Colonic mucosa (tissue), 4 donors: ENCODE data around the gene AASDH. TPM values are rescaled to one million over a fixed set of nuclear protein-coding genes. Genes with fewer than 3 reads are reported as not detected.
A peak's percentile ranks its signal among the peaks of the same experiment; 100 is the strongest.

Experiments
- DNase-seq: peaks from one replicate; pipeline ENCODE4 v3.0.0-alpha.2; 2020
- H3K27ac ChIP-seq: fragments of 200-600 bp; one replicate; pipeline ENCODE4 v1.8.0; 2021
- H3K27me3 ChIP-seq: fragments of 200-600 bp; one replicate; pipeline ENCODE4 v1.8.0; 2021
- H3K36me3 ChIP-seq: fragments of 200-600 bp; one replicate; pipeline ENCODE4 v1.8.0; 2021
- H3K4me1 ChIP-seq: fragments of 200-600 bp; one replicate; pipeline ENCODE4 v1.8.0; 2021; ENCODE audit warnings: mild to moderate bottlenecking
- H3K4me3 ChIP-seq: fragments of 200-600 bp; one replicate; pipeline ENCODE4 v1.8.0; 2021
- H3K9ac ChIP-seq, 2 donors: one replicate each; pipeline ENCODE4 v1.7.0; 2013; ENCODE audit warnings: control low read depth in 2 of 2, low read depth in 2 of 2, low read length in 2 of 2
- H3K9me3 ChIP-seq: fragments of 200-600 bp; one replicate; pipeline ENCODE4 v1.8.0; 2021
- CTCF ChIP-seq: fragments of 200-600 bp; IDR thresholded peaks from one replicate; pipeline ENCODE4 v1.8.0; 2022; ENCODE audit warnings: antibody characterized with exemption, mild to moderate bottlenecking
- intact Hi-C: fragments of 100-400 bp; cut with DNase I; formaldehyde crosslinking; loops from one replicate; pipeline ENCODE4 v1.14.1; 2022
- total RNA-seq, 2 donors: library from RNA; stranded (reverse); fragmentation: NEBNext Ultra II Directional in 1 of 2; extraction: Animal tissue kit (Norgen Biotek cat#: 25700) in 1 of 2; gene quantifications; one replicate each; pipeline ENCODE4 v1.2.1, GENCODE V29; 2021
- donor health status: healthy.
- donor health status: DM: no; HTN: no; CAD: no.
- donor health status: DM: no; HTN: no; CAD: no.

Gene AASDH
- total RNA-seq, 2 donors from 2014 or later = 7.4 to 7.8 TPM

DNA sequence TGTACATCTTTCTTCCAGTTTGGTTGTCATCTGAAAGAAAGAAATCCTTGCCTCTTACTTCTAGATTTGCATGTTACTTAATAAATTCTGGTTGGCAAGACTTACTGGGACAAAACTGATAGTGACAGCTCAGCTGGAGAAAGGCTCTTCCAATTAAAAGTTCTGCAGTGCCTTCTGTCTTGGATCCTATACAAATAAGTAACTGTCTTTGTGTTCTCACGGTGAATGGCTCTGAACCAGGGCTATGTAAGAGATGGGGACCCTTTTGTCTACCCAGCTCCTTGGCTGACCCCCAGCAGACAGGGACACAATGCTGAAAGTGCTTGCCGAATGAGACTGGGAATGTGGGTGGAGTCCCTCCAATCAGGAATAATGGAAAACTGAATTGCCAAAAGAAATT, 89.5 kb downstream of the AASDH start:
- peak overlapping the region; percentile 21 for H3K27ac ChIP-seq

DNA sequence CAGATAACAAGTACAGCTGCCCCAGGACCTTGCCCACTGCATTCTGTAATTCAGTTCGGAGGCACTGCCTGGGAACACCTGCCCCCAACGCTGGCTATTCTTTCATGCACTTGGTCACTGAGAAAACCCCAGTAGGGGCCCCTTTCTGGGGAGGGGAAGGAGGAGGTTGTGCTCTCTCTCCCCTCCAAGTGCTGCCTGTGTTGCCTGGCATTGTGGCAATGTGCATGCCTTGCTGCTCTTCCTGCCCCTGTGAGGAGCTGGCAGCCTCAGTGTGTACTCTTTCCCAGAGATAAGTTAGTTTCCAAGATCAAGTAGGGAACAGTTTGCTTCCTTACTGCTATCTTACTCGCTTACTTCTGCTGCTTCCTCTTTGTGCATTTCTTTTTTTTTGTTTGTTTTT, 90.8 kb downstream of the AASDH start:
- no peak for TF ChIP-seq CTCF
- peak; percentile 34 for DNase-seq
- no peaks in the 10 kb centered on the region for H3K9me3 ChIP-seq

More for the DNA sequence above, 89.5 kb downstream of the AASDH start:
- no peaks in the 10 kb centered on the region for H3K27me3 ChIP-seq
- H3K9ac ChIP-seq = no peak overlapping the region
- no peaks in the 10 kb centered on the region for H3K4me1 ChIP-seq
- no peak for TF ChIP-seq CTCF
- H3K36me3 ChIP-seq = no peaks in the 10 kb centered on the region
- DNase-seq = no peak
- intact Hi-C loops = no loop called here
- H3K4me3 ChIP-seq = no peak overlapping the region
- no peaks in the 10 kb centered on the region for H3K9me3 ChIP-seq

DNA sequence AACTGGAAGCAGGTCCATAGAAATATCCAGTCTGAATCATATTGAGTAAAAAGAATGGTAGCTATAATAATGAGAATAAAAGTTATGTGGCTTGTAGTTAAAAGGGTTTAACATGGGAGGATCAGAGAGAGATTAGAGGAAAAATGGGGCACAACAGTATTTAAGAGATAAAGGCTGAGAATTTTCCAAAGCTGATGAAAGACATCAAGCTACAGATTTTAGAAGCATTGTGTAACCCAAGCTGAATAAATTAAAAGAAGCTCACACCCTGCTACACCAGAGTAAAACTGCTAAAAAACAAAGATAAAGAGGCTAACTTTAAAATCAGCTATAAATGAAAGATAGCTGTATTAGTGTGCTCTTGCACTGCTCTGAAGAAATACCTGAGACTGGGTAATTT, 94.2 kb downstream of the AASDH start:
- no peak overlapping the region for H3K4me3 ChIP-seq
- no peak for DNase-seq
- no peaks in the 10 kb centered on the region for H3K27me3 ChIP-seq
- no peaks in the 10 kb centered on the region for H3K9me3 ChIP-seq
- TF ChIP-seq CTCF = no peak
- intact Hi-C loops = no loop called here
- no peak overlapping the region for H3K9ac ChIP-seq
- no peaks in the 10 kb centered on the region for H3K4me1 ChIP-seq
- H3K27ac ChIP-seq = no peak overlapping the region
- no peaks in the 10 kb centered on the region for H3K36me3 ChIP-seq

More for the DNA sequence above, 90.8 kb downstream of the AASDH start:
- intact Hi-C loops = no loop called here
- Histone ChIP-seq H3K4me1 (no peaks in the 10 kb centered on the region), H3K27ac (peak overlapping the region; percentile 41), H3K36me3 (no peaks in the 10 kb centered on the region), H3K4me3 (no peak overlapping the region), H3K9ac (no peak overlapping the region), H3K27me3 (no peaks in the 10 kb centered on the region)

DNA sequence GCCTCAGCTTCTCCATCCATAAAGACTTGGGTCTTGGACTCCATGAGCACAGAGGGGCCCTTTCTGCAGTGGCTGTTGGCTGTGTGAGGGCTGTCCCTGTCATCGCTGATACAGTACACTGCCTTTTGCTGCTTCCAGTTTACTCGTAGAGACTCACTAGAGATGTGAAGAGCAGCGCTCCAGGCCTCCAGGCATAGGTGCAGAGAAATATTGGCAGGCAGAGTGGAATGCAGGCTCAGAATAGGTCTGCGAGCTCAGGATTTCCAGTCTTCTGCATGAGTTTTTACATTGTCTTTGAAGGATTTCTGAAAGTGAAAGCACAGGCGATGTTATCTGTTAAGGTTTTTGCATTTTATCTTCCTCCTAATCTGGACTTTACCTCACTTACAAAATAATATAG, 97.4 kb downstream of the AASDH start:
- H3K9ac ChIP-seq = peak overlapping the region in 1 of 2 donors; percentile 62
- H3K4me1 ChIP-seq = no peaks in the 10 kb centered on the region
- intact Hi-C loops = no loop called here
- peak overlapping the region; percentile 4 for H3K4me3 ChIP-seq
- H3K36me3 ChIP-seq = no peaks in the 10 kb centered on the region
- no peak for TF ChIP-seq CTCF
- H3K9me3 ChIP-seq = no peaks in the 10 kb centered on the region
- no peak for DNase-seq
- peak overlapping the region; percentile 51 for H3K27ac ChIP-seq
- no peaks in the 10 kb centered on the region for H3K27me3 ChIP-seq

DNA sequence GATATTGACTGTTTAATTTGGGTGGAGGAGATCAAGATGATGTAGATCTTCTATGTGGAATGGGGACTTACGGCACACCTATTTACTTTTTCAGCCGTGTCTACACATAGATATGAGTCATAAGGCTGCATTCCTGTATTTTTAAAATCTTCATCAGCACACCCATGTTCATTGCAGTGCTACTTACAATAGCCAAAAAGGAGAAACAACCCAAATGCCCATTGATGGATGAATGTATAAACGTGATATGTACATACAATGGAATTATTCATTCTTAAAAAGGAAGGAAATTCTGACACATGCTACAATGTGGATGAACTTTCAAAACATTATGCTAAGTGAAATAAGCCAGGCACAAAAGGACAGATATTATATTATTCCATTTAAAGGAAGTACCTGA, 98.6 kb downstream of the AASDH start:
- Histone ChIP-seq H3K27ac (no peak overlapping the region), H3K9ac (no peak overlapping the region), H3K4me3 (no peak overlapping the region), H3K4me1 (no peaks in the 10 kb centered on the region), H3K36me3 (no peaks in the 10 kb centered on the region), H3K27me3 (no peaks in the 10 kb centered on the region), H3K9me3 (no peaks in the 10 kb centered on the region)
- no peak for DNase-seq
- TF ChIP-seq CTCF = no peak
- intact Hi-C loops = no loop called here

Other genes with a start within 250 kb of the AASDH start
- gene PPAT, start 48.1 kb upstream of the AASDH start, total RNA-seq = 10 to 100 TPM in 1 of 2 donors, 1 to 10 TPM in 1; 7.4 to 15.3 TPM
- 100 to 1,000 TPM in 1 of 2 donors, 10 to 100 TPM in 1; 55.3 to 138 TPM for gene PAICS, start 48.8 kb upstream of the AASDH start, total RNA-seq
- gene SRP72, start 80.1 kb upstream of the AASDH start, total RNA-seq = 10 to 100 TPM; 74.4 to 79.6 TPM
- gene ARL9, start 118.3 kb upstream of the AASDH start, total RNA-seq = under 1 TPM; 0.17 to 0.29 TPM